ENCODE measurements around the gene MYH9. TPM values are rescaled to one million over a fixed set of nuclear protein-coding genes. Genes with fewer than 3 reads are reported as not detected.
A peak's percentile ranks its signal among the peaks of the same experiment; 100 is the strongest.

Gene MYH9
- total and polyA plus RNA-seq, 4 donors = 184 to 667 (median 332) TPM

- H3K4me1 ChIP-seq (ENCODE audit: control insufficient read depth in 5 of 5, insufficient read depth in 5 of 5, low read length in 5 of 5) = peaks cover 20 to 63% (median 36%) of the 10 kb centered on the region in 5 donors
- H3K27ac ChIP-seq (ENCODE audit: low read depth in 1 of 2, low read length in 1 of 2) = peak overlapping the region; percentile 47 to 71
- no peaks in the 10 kb centered on the region for H3K9me3 ChIP-seq (ENCODE audit: control insufficient read depth in 4 of 4, insufficient read depth in 3 of 4, low read length in 3 of 4)
- ATAC-seq (ENCODE audit: insufficient read depth, low FRiP score) (no peak), DNase-seq (no peak)
- no peak for TF ChIP-seq CTCF (IDR thresholded peaks at IDR 0.05; ENCODE audit: control extremely low read depth, extremely low read depth)
- no peak overlapping the region for H3K4me3 ChIP-seq
- H3K36me3 ChIP-seq (ENCODE audit: control insufficient read depth in 4 of 4, insufficient read depth in 4 of 4, low read length in 4 of 4) = peaks cover 0 to 9% (median 1%) of the 10 kb centered on the region in 4 donors
- no peaks in the 10 kb centered on the region for H3K27me3 ChIP-seq (ENCODE audit: control insufficient read depth in 3 of 3, insufficient read depth in 3 of 3, low read length in 2 of 3)
- WGBS, 2 donors = 68 to 91% methylated on average over 6 of the region's 6 CpGs
- H3K9ac ChIP-seq (ENCODE audit: insufficient read depth in 1 of 2, low read length in 2 of 2) = no peak overlapping the region
These were observed 31.9 kb downstream of the MYH9 start for GRCh38 chr22:36355894-36356293.

GRCh38 chr22:36355362-36355761 is 32.4 kb downstream of the MYH9 start:
- Histone ChIP-seq H3K9ac (ENCODE audit: insufficient read depth in 1 of 2, low read length in 2 of 2) (peak overlapping the region in 1 of 2 donors; percentile 48), H3K9me3 (ENCODE audit: control insufficient read depth in 4 of 4, insufficient read depth in 3 of 4, low read length in 3 of 4) (no peaks in the 10 kb centered on the region), H3K4me1 (ENCODE audit: control insufficient read depth in 5 of 5, insufficient read depth in 5 of 5, low read length in 5 of 5) (peaks cover 24 to 63% (median 38%) of the 10 kb centered on the region in 5 donors), H3K27ac (ENCODE audit: low read depth in 1 of 2, low read length in 1 of 2) (peak overlapping the region; percentile 47 to 71), H3K27me3 (ENCODE audit: control insufficient read depth in 3 of 3, insufficient read depth in 3 of 3, low read length in 2 of 3) (no peaks in the 10 kb centered on the region), H3K36me3 (ENCODE audit: control insufficient read depth in 4 of 4, insufficient read depth in 4 of 4, low read length in 4 of 4) (peaks cover 0 to 6% (median 1%) of the 10 kb centered on the region in 4 donors), H3K4me3 (no peak overlapping the region)
- DNase-seq (no peak), ATAC-seq (ENCODE audit: insufficient read depth, low FRiP score) (no peak)
- WGBS, 2 donors = 33 to 35% methylated on average over 6 of the region's 6 CpGs
- no peak for TF ChIP-seq CTCF (IDR thresholded peaks at IDR 0.05; ENCODE audit: control extremely low read depth, extremely low read depth)

- Histone ChIP-seq H3K9me3 (ENCODE audit: control insufficient read depth in 4 of 4, insufficient read depth in 3 of 4, low read length in 3 of 4) (peaks cover 0 to 2% (median 0%) of the 10 kb centered on the region in 4 donors), H3K27ac (ENCODE audit: low read depth in 1 of 2, low read length in 1 of 2) (peak overlapping the region; percentile 59 to 90), H3K4me1 (ENCODE audit: control insufficient read depth in 5 of 5, insufficient read depth in 5 of 5, low read length in 5 of 5) (peaks cover 20 to 59% (median 35%) of the 10 kb centered on the region in 5 donors), H3K27me3 (ENCODE audit: control insufficient read depth in 3 of 3, insufficient read depth in 3 of 3, low read length in 2 of 3) (no peaks in the 10 kb centered on the region), H3K36me3 (ENCODE audit: control insufficient read depth in 4 of 4, insufficient read depth in 4 of 4, low read length in 4 of 4) (peaks cover 0 to 6% (median 1%) of the 10 kb centered on the region in 4 donors), H3K9ac (ENCODE audit: insufficient read depth in 1 of 2, low read length in 2 of 2) (no peak overlapping the region), H3K4me3 (no peak overlapping the region)
- DNase-seq (no peak), ATAC-seq (ENCODE audit: insufficient read depth, low FRiP score) (no peak)
- TF ChIP-seq CTCF (IDR thresholded peaks at IDR 0.05; ENCODE audit: control extremely low read depth, extremely low read depth) = no peak
- WGBS, 2 donors = 56 to 72% methylated on average over 16 of the region's 16 CpGs
These were observed 34.8 kb downstream of the MYH9 start for GRCh38 chr22:36352803-36353507.

Data from lung (tissue), 12 donors.